Esophagus squamous epithelium (tissue), 5 donors: ENCODE data around the gene INKA2. TPM values are rescaled to one million over a fixed set of nuclear protein-coding genes. Genes with fewer than 3 reads are reported as not detected.

Experiments used
- DNase-seq: peaks from one replicate; lab custom pipeline; 2025; lab: John Stamatoyannopoulos, UW
- H3K27ac ChIP-seq, 4 donors: fragments of 200-600 bp; sonication (generic); one replicate each; pipeline ENCODE4 v1.5.1; 2016 to 2019; ENCODE audit warnings: mild to moderate bottlenecking in 1 of 4
- H3K27me3 ChIP-seq, 4 donors: fragments of 200-600 bp; sonication (generic); 1 replicate in 3 of 4; 2 replicates in 1 of 4; pipeline versions ENCODE4 v1.5.1 to v1.6.0; 2017 to 2021; ENCODE audit warnings: antibody characterized with exemption in 1 of 4
- H3K36me3 ChIP-seq, 3 donors: fragments of 200-600 bp; sonication (generic); one replicate each; pipeline ENCODE4 v1.5.1; 2016 to 2019
- H3K4me1 ChIP-seq, 3 donors: fragments of 200-600 bp; sonication (generic); one replicate each; pipeline ENCODE4 v1.5.1; 2017 to 2019
- H3K4me3 ChIP-seq, 4 donors: fragments of 200-600 bp; sonication (generic); 1 replicate in 3 of 4; 2 replicates in 1 of 4; pipeline ENCODE4 v1.5.1; 2016 to 2019; ENCODE audit warnings: mild to moderate bottlenecking in 2 of 4, moderate library complexity in 1 of 4
- H3K9me3 ChIP-seq, 3 donors: fragments of 200-600 bp; sonication (generic); one replicate each; pipeline ENCODE4 v1.5.1; 2016 to 2019
- POLR2A ChIP-seq, 4 donors: fragments of 450-650 bp; IDR thresholded peaks; one replicate each; pipeline ENCODE4 v1.6.1; 2017; ENCODE audit warnings: antibody characterized with exemption in 4 of 4, mild to moderate bottlenecking in 4 of 4, moderate library complexity in 3 of 4
- WGBS, 2 donors: methylation state at CpG; one replicate each; pipeline ENCODE4 v1.1.5; 2018; 5-methylcytosine and 5-hydroxymethylcytosine counted together
- intact Hi-C: fragments of 100-400 bp; cut with DNase I; formaldehyde crosslinking; loops from one replicate; pipeline ENCODE4 v1.15.0; 2022
- total RNA-seq, 4 donors: library from RNA; depleted of rRNA; stranded (reverse); fragments of >200 nt; gene quantifications; one replicate each; pipeline ENCODE4 v1.1.0, GENCODE V29; 2016
- TF ChIP-seq, protein P1 (sequence below), 6 experiments: fragments of 450-650 bp in 4 of 6; fragments of 200-600 bp in 2 of 6; sonication (generic) in 2 of 6; IDR thresholded peaks; one replicate each; pipeline ENCODE4 v1.5.1; 2016 to 2019; ENCODE audit warnings: antibody characterized with exemption in 6 of 6, mild to moderate bottlenecking in 4 of 6, moderate library complexity in 4 of 6
- donor health status: DM: yes; HTN: yes; CAD: no.

Gene INKA2
- total RNA-seq, 4 donors from 2014 or later, result 2.1 to 4.6 (median 3.9) TPM

GRCh38 chr1:111709986-111710385 is 29.2 kb downstream of the INKA2 start:
- intact Hi-C loops, result loop anchor here (5.0 kb wide), 1 partner anchor 37 kb away; no protein-coding TSS in a partner anchor
- Histone ChIP-seq H3K4me1 (peaks cover 0 to 10% (median 0%) of the 10 kb centered on the region in 3 donors), H3K27ac (no peak overlapping the region), H3K9me3 (no peaks in the 10 kb centered on the region), H3K27me3 (no peaks in the 10 kb centered on the region), H3K36me3 (peaks cover 0 to 74% (median 0%) of the 10 kb centered on the region in 3 donors), H3K4me3 (no peak overlapping the region)
- 68 to 70% methylated on average over 1 of the region's 1 CpG for WGBS, 2 donors
- DNase-seq, result no peak
- no peak for TF ChIP-seq POLR2A (IDR thresholded peaks at IDR 0.05)
- TF ChIP-seq, protein P1, sequence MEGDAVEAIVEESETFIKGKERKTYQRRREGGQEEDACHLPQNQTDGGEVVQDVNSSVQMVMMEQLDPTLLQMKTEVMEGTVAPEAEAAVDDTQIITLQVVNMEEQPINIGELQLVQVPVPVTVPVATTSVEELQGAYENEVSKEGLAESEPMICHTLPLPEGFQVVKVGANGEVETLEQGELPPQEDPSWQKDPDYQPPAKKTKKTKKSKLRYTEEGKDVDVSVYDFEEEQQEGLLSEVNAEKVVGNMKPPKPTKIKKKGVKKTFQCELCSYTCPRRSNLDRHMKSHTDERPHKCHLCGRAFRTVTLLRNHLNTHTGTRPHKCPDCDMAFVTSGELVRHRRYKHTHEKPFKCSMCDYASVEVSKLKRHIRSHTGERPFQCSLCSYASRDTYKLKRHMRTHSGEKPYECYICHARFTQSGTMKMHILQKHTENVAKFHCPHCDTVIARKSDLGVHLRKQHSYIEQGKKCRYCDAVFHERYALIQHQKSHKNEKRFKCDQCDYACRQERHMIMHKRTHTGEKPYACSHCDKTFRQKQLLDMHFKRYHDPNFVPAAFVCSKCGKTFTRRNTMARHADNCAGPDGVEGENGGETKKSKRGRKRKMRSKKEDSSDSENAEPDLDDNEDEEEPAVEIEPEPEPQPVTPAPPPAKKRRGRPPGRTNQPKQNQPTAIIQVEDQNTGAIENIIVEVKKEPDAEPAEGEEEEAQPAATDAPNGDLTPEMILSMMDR (IDR thresholded peaks at IDR 0.05), result no peak

DNA sequence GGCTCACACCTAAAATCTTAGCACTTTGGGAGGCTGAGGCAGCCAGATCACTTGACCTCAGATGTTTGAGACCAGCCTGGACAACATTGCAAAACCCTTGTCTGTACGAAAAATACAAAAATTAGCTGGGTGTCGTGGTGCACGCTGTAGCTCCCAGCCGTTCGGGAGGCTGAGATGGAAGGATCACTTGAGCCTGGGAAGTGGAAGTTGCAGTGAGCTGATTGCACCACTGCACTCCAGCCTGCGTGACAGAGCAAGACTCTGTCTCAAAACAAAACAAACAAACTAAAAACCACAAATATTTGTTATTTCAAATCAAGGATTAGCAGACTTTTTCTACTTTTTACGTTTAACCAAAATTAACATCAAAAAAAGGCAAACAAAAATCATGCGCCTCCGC is 31.3 kb downstream of the INKA2 start:
- intact Hi-C loops, result no loop called here
- TF ChIP-seq, protein P1 (IDR thresholded peaks at IDR 0.05), result no peak
- no peak for TF ChIP-seq POLR2A (IDR thresholded peaks at IDR 0.05)
- Histone ChIP-seq H3K9me3 (no peaks in the 10 kb centered on the region), H3K4me1 (peaks cover 0 to 9% (median 0%) of the 10 kb centered on the region in 3 donors), H3K27ac (peak overlapping the region in 1 of 4 donors; percentile 42), H3K36me3 (peaks cover 0 to 94% (median 0%) of the 10 kb centered on the region in 3 donors), H3K27me3 (no peaks in the 10 kb centered on the region), H3K4me3 (no peak overlapping the region)
- DNase-seq, result no peak
- 68 to 73% methylated on average over 9 of the region's 9 CpGs for WGBS, 2 donors

GRCh38 chr1:111706921-111707320 is 32.3 kb downstream of the INKA2 start:
- Histone ChIP-seq H3K4me3 (no peak overlapping the region), H3K36me3 (peaks cover 0 to 100% (median 0%) of the 10 kb centered on the region in 3 donors), H3K4me1 (peaks cover 0 to 9% (median 0%) of the 10 kb centered on the region in 3 donors), H3K9me3 (no peaks in the 10 kb centered on the region), H3K27me3 (no peaks in the 10 kb centered on the region), H3K27ac (peak overlapping the region in 2 of 4 donors; percentile 17 to 42)
- intact Hi-C loops, result no loop called here
- DNase-seq, result no peak
- 54 to 55% methylated on average over 2 of the region's 2 CpGs for WGBS, 2 donors
- TF ChIP-seq POLR2A (IDR thresholded peaks at IDR 0.05), result no peak
- TF ChIP-seq, protein P1 (IDR thresholded peaks at IDR 0.05), result no peak

DNA sequence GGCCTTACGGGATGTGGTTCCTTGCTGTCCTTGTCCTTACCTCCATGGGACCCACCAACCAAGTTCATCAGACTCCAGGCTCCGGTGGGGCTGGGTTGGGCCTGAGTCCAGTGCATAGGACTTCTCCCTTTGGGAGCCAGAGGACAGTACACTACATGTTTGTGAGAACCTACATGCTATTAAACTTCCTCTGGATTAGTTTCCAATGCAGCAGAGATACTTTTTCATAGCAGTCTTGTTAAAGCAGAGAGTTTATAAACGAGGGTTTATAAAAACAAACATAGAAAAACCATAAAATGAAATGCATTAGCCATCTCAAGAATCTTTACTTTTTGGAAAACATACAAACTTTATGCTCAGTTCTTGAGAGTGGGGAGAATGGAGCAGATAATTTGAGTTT is 33.4 kb downstream of the INKA2 start:
- TF ChIP-seq, protein P1 (IDR thresholded peaks at IDR 0.05), result no peak
- no peak for TF ChIP-seq POLR2A (IDR thresholded peaks at IDR 0.05)
- H3K9me3 ChIP-seq, result no peaks in the 10 kb centered on the region
- H3K36me3 ChIP-seq, result peaks cover 0 to 100% (median 3%) of the 10 kb centered on the region in 3 donors
- peak overlapping the region in 1 of 4 donors; percentile 18 for H3K27ac ChIP-seq
- no peaks in the 10 kb centered on the region for H3K27me3 ChIP-seq
- 70 to 75% methylated on average over 3 of the region's 3 CpGs for WGBS, 2 donors
- H3K4me3 ChIP-seq, result no peak overlapping the region
- DNase-seq, result no peak
- intact Hi-C loops, result no loop called here
- H3K4me1 ChIP-seq, result peaks cover 0 to 9% (median 0%) of the 10 kb centered on the region in 3 donors

DNA sequence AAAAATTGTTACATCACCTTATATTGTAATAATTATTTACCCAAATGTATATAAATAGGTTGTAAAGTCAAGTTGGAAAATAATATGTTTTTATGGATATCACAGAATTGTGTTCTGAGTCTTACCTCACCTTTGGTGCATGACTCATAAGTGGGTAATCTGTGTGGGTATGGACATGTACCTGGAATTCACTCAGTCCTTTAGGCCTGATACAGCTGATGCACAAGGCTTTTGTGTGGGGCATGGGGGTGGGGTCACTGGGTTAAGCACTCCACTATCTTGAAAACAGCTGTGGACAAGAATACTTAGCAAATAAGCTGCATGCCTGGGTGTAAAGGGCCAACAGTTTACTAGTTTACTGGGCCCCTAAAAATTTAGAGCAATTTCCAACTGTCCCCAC is 34.4 kb downstream of the INKA2 start:
- Histone ChIP-seq H3K27me3 (no peaks in the 10 kb centered on the region), H3K27ac (no peak overlapping the region), H3K9me3 (no peaks in the 10 kb centered on the region), H3K4me1 (peaks cover 0 to 9% (median 0%) of the 10 kb centered on the region in 3 donors), H3K4me3 (no peak overlapping the region), H3K36me3 (peaks cover 6 to 100% (median 11%) of the 10 kb centered on the region in 3 donors)
- no peak for TF ChIP-seq POLR2A (IDR thresholded peaks at IDR 0.05)
- TF ChIP-seq, protein P1 (IDR thresholded peaks at IDR 0.05), result no peak
- intact Hi-C loops, result no loop called here
- no peak for DNase-seq
